Kidney glomerular epithelial cell (primary cell): ENCODE measurements around the gene ADAT2.
A peak's percentile ranks its signal among the peaks of the same experiment; 100 is the strongest.

ENCODE experiments used
- DNase-seq: peaks from one replicate; lab custom pipeline; 2025; lab: John Stamatoyannopoulos, UW

The ADAT2 gene

GRCh38 chr6:143441680-143442545 lies 8.6 kb downstream of the ADAT2 start:
- DNase-seq, result no peak

- no peak for DNase-seq
These were observed 9.5 kb downstream of the ADAT2 start for GRCh38 chr6:143441010-143441409.

GRCh38 chr6:143432588-143432987 lies 17.9 kb downstream of the ADAT2 start:
- DNase-seq, result no peak

GRCh38 chr6:143431226-143431625 lies 19.3 kb downstream of the ADAT2 start:
- DNase-seq, result no peak

GRCh38 chr6:143429970-143430369 lies 20.5 kb downstream of the ADAT2 start:
- no peak for DNase-seq

- peak; percentile 56 for DNase-seq
These were observed 23.2 kb downstream of the ADAT2 start for GRCh38 chr6:143427109-143427817.

- no peak for DNase-seq
These were observed 24.5 kb downstream of the ADAT2 start for GRCh38 chr6:143426026-143426425.

GRCh38 chr6:143419526-143419925 lies 31.0 kb downstream of the ADAT2 start:
- DNase-seq, result no peak

- no peak for DNase-seq
These were observed 35.7 kb downstream of the ADAT2 start for GRCh38 chr6:143414769-143415168.

- peak; percentile 18 for DNase-seq
These were observed 39.6 kb downstream of the ADAT2 start for GRCh38 chr6:143410859-143411270.

- DNase-seq, result no peak
These were observed 41.7 kb downstream of the ADAT2 start for GRCh38 chr6:143408787-143409162.

GRCh38 chr6:143408151-143408786 lies 42.2 kb downstream of the ADAT2 start:
- DNase-seq, result no peak

- no peak for DNase-seq
These were observed 43.8 kb downstream of the ADAT2 start for GRCh38 chr6:143406673-143407072.

- peak; percentile 9 for DNase-seq
These were observed 44.9 kb downstream of the ADAT2 start for GRCh38 chr6:143405373-143406154.

- no peak for DNase-seq
These were observed 47.7 kb downstream of the ADAT2 start for GRCh38 chr6:143402721-143403336.

GRCh38 chr6:143401636-143402370 lies 48.7 kb downstream of the ADAT2 start:
- DNase-seq, result no peak

- no peak for DNase-seq
These were observed 49.4 kb downstream of the ADAT2 start for GRCh38 chr6:143401068-143401446.

GRCh38 chr6:143400258-143401067 lies 50.0 kb downstream of the ADAT2 start:
- DNase-seq, result no peak

- no peak for DNase-seq
These were observed 50.7 kb downstream of the ADAT2 start for GRCh38 chr6:143399775-143400174.

GRCh38 chr6:143399176-143399575 lies 51.3 kb downstream of the ADAT2 start:
- no peak for DNase-seq
